Measurements from ENCODE around the gene CDRT4.
"Not testable (repeated sequence)": the region's sequence is repeated elsewhere in the genome, so short reads cannot be mapped to it uniquely, and the experiment has no call there.

CDRT4 gene

DNA sequence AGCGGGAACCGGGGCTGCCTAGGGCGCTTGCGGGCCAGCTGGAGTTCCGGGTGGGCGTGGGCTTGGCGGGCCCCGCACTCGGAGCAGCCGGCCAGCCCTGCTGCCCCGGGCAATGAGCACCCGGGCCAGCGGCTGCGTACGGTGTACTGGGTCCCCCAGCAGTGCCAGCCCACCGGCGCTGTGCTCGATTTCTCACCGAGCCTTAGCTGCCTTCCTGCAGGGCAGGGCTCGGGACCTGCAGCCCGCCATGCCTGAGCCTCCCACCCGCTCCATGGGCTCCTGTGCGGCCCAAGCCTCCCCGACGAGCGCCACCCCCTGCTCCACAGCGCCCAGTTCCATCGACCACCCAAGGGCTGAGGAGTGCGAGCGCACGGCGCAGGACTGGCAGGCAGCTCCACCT is 38.3 kb upstream of the CDRT4 start:
- not testable (repeated sequence) for H3K27ac ChIP-seq (ENCODE audit: low read length); H3K36me3 ChIP-seq (ENCODE audit: control insufficient read depth, low read depth, low read length); H3K27me3 ChIP-seq (ENCODE audit: control insufficient read depth, insufficient read depth, low read length); H3K9ac ChIP-seq (ENCODE audit: low read length); H3K4me3 ChIP-seq (ENCODE audit: low read length); H3K9me3 ChIP-seq (ENCODE audit: control insufficient read depth, low read depth, low read length); H3K4me1 ChIP-seq (ENCODE audit: control insufficient read depth, low read depth, low read length)

DNA sequence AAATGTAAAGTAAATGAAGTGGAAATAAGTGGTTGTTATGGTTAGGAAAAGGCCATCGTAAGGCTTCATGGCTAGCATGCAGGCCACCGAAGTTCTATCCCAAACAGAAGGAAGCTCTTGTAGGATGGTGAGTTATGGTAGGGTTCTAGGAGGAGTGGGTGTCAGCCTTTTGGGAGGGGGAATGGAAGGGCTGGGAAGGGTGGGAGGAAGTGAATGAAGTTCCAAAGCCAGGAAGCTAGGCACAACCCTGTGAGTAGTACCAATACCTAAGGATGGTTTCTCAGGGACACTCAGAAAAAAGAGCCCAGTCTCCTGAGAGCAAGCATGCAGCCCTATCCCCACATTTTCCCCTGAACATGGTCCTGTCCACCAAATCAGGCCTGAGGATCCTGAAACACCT is 36.3 kb upstream of the CDRT4 start:
- peaks cover 6% of the 10 kb centered on the region for H3K4me1 ChIP-seq (ENCODE audit: control insufficient read depth, low read depth, low read length)
- H3K27me3 ChIP-seq (ENCODE audit: control insufficient read depth, insufficient read depth, low read length) = no peaks in the 10 kb centered on the region
- H3K9me3 ChIP-seq (ENCODE audit: control insufficient read depth, low read depth, low read length) = no peaks in the 10 kb centered on the region
- H3K4me3 ChIP-seq (ENCODE audit: low read length) = no peak overlapping the region
- H3K9ac ChIP-seq (ENCODE audit: low read length) = no peak overlapping the region
- no peaks in the 10 kb centered on the region for H3K36me3 ChIP-seq (ENCODE audit: control insufficient read depth, low read depth, low read length)
- H3K27ac ChIP-seq (ENCODE audit: low read length) = no peak overlapping the region

DNA sequence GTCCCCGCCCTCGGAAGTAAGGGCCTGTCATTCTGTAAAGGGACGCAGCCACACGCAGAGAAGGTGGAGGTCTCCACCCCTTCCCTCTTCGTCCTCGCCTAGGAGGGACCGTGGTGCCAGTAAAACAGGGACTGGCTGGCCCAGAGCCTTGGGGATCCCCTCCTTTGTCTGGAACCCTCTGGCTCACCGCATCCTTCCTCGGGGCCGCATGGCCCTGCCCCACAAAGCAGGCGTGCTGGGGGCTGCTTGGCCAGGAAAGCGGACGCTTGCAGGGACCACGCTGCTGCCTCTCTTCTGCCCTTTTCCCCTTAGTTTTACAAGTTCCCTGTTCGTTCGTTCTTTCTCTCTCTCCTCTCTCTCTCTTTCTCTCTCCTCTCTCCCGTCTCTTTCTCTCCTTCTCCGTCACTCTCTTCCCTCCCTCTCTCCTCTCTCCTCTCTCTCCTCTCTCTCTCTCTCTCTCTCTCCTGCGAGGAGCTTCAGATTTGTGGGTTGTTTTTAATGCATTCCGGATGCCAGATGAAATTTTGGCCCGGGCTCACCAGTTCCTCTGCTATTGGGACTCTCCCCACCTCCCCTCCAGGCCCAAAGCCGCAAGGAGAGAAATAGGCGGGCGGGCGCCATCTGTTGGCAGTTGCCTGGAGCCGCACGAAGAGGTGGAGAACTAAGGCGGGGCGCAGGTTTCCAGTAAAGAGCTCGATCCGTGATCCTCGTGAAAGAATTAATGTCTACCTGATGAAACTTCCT is 35.1 kb upstream of the CDRT4 start:
- Histone ChIP-seq H3K36me3 (ENCODE audit: control insufficient read depth, low read depth, low read length) (no peaks in the 10 kb centered on the region), H3K27ac (ENCODE audit: low read length) (no peak overlapping the region), H3K9ac (ENCODE audit: low read length) (peak overlapping the region; percentile 42), H3K27me3 (ENCODE audit: control insufficient read depth, insufficient read depth, low read length) (no peaks in the 10 kb centered on the region), H3K4me3 (ENCODE audit: low read length) (peak overlapping the region; percentile 35), H3K4me1 (ENCODE audit: control insufficient read depth, low read depth, low read length) (peaks cover 6% of the 10 kb centered on the region), H3K9me3 (ENCODE audit: control insufficient read depth, low read depth, low read length) (no peaks in the 10 kb centered on the region)

DNA sequence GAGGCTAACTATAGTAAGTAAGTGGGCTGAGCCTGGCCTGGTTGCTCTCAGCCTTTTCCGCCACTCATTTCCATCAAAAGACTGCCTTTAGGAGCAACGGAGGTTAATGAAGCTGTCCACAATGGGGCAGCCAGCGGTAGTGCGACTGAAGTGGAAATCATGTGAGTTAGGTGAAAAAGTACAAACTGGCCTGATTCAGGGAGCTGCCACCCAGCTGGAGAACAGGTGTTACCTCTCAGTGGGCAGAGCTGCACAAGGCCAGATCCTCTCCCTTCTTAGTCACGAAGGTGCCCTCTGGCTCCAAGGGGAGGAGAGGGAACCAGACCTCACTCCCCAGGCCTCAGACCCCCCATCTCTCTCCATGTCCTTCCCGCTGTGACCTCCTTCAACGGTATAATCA is 34.4 kb upstream of the CDRT4 start:
- Histone ChIP-seq H3K9ac (ENCODE audit: low read length) (no peak overlapping the region), H3K4me1 (ENCODE audit: control insufficient read depth, low read depth, low read length) (peaks cover 6% of the 10 kb centered on the region), H3K36me3 (ENCODE audit: control insufficient read depth, low read depth, low read length) (no peaks in the 10 kb centered on the region), H3K4me3 (ENCODE audit: low read length) (no peak overlapping the region), H3K9me3 (ENCODE audit: control insufficient read depth, low read depth, low read length) (no peaks in the 10 kb centered on the region), H3K27ac (ENCODE audit: low read length) (no peak overlapping the region), H3K27me3 (ENCODE audit: control insufficient read depth, insufficient read depth, low read length) (no peaks in the 10 kb centered on the region)

DNA sequence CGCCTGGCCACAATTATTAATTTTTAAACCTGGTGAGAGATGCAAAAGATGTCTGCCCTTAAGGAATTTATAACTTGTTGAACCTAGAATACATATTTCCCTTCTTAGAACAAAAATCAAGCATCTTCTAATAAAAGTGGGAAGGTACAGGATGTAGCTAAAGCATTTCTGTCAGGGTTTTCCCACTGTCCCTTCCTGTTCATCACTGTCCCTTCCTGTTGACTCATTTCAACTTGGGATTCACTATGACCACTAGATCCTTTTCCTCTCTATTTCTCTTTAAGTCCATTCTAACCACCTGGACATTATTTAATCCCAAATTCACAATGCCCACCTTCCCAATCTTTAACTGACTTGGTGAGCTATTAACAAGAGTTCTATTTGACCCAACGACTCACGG is 33.9 kb upstream of the CDRT4 start:
- Histone ChIP-seq H3K27me3 (ENCODE audit: control insufficient read depth, insufficient read depth, low read length) (no peaks in the 10 kb centered on the region), H3K36me3 (ENCODE audit: control insufficient read depth, low read depth, low read length) (no peaks in the 10 kb centered on the region), H3K27ac (ENCODE audit: low read length) (no peak overlapping the region), H3K4me1 (ENCODE audit: control insufficient read depth, low read depth, low read length) (peaks cover 6% of the 10 kb centered on the region), H3K9ac (ENCODE audit: low read length) (no peak overlapping the region), H3K4me3 (ENCODE audit: low read length) (no peak overlapping the region), H3K9me3 (ENCODE audit: control insufficient read depth, low read depth, low read length) (no peaks in the 10 kb centered on the region)

DNA sequence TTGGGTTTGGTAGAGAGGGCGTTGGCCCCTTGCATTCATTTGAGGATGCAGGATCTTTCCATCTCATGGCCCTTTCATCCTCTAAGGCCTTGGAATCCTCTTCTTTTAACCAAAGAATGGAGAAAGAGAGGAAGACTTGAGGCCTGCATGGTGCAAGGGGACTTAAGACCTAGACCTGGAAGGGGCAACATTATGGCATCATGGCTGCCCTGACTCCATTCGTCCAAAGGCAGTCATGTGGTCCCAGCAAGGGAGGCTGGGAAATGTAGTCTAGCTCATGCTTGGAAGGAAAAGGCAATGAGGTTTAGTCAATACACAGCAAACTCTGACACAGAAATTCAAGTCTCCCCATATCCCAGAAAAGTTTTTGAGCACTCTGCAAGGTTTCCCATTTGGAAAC is 30.7 kb upstream of the CDRT4 start:
- Histone ChIP-seq H3K27me3 (ENCODE audit: control insufficient read depth, insufficient read depth, low read length) (no peaks in the 10 kb centered on the region), H3K4me3 (ENCODE audit: low read length) (no peak overlapping the region), H3K9ac (ENCODE audit: low read length) (no peak overlapping the region), H3K9me3 (ENCODE audit: control insufficient read depth, low read depth, low read length) (no peaks in the 10 kb centered on the region), H3K36me3 (ENCODE audit: control insufficient read depth, low read depth, low read length) (no peaks in the 10 kb centered on the region), H3K4me1 (ENCODE audit: control insufficient read depth, low read depth, low read length) (peaks cover 6% of the 10 kb centered on the region), H3K27ac (ENCODE audit: low read length) (no peak overlapping the region)

DNA sequence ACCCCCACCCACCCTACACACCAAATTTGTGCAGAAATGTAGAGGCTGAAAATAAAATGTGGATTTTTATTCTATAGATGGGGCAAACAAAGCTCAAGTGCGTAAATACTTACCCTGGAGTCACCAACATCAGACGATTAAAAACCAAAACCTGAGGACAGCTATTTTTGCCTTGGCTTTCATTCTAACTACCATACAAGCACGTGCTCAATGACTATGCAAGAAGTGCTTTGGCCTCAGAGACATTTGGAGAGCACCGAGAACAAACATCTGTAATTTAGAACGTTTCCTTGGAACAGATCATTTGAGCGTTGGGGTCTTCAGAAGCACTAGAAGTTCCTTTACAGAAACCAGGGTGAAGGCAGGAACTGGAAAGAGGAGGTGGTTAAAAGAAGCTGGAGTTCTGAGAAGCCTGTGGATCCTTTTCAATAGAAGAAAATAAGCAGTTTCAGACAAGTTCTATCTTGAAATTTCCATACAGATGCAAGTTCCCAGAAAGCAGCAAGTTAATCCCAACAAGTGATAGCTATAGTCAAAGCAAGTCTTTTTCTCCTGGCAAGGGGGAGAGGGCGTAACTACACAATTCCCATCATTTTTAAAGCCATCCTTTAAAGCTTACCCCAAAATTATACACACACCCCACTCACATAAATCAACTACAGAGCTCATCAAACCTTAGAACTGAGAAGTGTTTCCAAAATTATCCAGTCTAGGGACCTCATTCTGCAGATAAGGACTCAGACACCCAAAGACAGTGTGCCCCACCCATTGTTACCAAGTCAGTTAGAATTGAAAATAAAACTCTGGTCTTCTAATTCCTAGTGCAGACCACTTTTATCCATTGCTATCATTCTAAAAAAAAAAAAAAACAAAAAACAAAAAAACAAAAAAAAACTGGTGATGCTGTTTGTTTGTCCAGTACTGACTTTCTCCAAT is 29.6 kb upstream of the CDRT4 start:
- H3K9me3 ChIP-seq (ENCODE audit: control insufficient read depth, low read depth, low read length) = no peaks in the 10 kb centered on the region
- H3K4me3 ChIP-seq (ENCODE audit: low read length) = no peak overlapping the region
- H3K27ac ChIP-seq (ENCODE audit: low read length) = no peak overlapping the region
- no peak overlapping the region for H3K9ac ChIP-seq (ENCODE audit: low read length)
- H3K27me3 ChIP-seq (ENCODE audit: control insufficient read depth, insufficient read depth, low read length) = no peaks in the 10 kb centered on the region
- H3K36me3 ChIP-seq (ENCODE audit: control insufficient read depth, low read depth, low read length) = no peaks in the 10 kb centered on the region
- H3K4me1 ChIP-seq (ENCODE audit: control insufficient read depth, low read depth, low read length) = no peaks in the 10 kb centered on the region

DNA sequence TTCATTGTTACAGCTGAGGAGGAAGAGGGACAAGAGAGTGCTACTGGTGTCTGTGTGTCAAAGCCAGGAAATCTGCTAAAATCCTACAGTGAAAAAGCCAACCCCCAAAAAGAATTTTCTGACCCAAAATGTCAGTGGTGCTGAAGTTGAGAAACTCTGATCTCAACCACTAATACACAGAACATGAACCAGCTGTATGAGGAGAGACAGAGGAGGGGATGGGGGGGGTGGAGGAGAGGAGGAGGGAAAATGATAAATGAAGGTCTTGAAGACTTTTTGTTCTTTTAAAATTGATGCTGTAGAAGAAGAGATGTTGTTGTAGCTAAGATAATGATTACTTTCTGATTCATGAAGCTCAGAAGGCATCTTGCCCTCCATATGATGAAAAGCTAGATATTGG is 27.4 kb upstream of the CDRT4 start:
- Histone ChIP-seq H3K4me3 (ENCODE audit: low read length) (no peak overlapping the region), H3K9ac (ENCODE audit: low read length) (no peak overlapping the region), H3K27ac (ENCODE audit: low read length) (no peak overlapping the region), H3K27me3 (ENCODE audit: control insufficient read depth, insufficient read depth, low read length) (no peaks in the 10 kb centered on the region), H3K36me3 (ENCODE audit: control insufficient read depth, low read depth, low read length) (no peaks in the 10 kb centered on the region), H3K9me3 (ENCODE audit: control insufficient read depth, low read depth, low read length) (no peaks in the 10 kb centered on the region), H3K4me1 (ENCODE audit: control insufficient read depth, low read depth, low read length) (peaks cover 14% of the 10 kb centered on the region)

DNA sequence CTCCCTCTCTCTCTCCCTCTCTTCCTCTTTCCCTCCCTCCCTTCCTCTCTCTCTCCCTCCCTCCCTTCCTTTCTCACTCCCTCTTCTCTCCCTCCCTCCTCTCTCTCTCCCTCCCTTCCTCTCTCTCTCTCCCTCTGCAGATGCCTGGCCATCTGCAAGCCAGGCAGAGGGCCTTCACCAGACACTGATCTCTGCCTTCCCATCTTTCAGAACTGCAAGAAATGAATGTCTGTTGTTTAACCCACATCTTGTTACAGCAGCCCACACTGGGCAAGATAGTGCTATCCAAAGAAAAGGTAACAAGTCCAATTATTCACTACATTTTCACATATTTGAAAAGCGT is 26.2 kb upstream of the CDRT4 start:
- no peak overlapping the region for H3K4me3 ChIP-seq (ENCODE audit: low read length)
- no peak overlapping the region for H3K9ac ChIP-seq (ENCODE audit: low read length)
- H3K4me1 ChIP-seq (ENCODE audit: control insufficient read depth, low read depth, low read length) = peaks cover 14% of the 10 kb centered on the region
- H3K27ac ChIP-seq (ENCODE audit: low read length) = no peak overlapping the region
- no peaks in the 10 kb centered on the region for H3K27me3 ChIP-seq (ENCODE audit: control insufficient read depth, insufficient read depth, low read length)
- H3K36me3 ChIP-seq (ENCODE audit: control insufficient read depth, low read depth, low read length) = no peaks in the 10 kb centered on the region
- H3K9me3 ChIP-seq (ENCODE audit: control insufficient read depth, low read depth, low read length) = no peaks in the 10 kb centered on the region

DNA sequence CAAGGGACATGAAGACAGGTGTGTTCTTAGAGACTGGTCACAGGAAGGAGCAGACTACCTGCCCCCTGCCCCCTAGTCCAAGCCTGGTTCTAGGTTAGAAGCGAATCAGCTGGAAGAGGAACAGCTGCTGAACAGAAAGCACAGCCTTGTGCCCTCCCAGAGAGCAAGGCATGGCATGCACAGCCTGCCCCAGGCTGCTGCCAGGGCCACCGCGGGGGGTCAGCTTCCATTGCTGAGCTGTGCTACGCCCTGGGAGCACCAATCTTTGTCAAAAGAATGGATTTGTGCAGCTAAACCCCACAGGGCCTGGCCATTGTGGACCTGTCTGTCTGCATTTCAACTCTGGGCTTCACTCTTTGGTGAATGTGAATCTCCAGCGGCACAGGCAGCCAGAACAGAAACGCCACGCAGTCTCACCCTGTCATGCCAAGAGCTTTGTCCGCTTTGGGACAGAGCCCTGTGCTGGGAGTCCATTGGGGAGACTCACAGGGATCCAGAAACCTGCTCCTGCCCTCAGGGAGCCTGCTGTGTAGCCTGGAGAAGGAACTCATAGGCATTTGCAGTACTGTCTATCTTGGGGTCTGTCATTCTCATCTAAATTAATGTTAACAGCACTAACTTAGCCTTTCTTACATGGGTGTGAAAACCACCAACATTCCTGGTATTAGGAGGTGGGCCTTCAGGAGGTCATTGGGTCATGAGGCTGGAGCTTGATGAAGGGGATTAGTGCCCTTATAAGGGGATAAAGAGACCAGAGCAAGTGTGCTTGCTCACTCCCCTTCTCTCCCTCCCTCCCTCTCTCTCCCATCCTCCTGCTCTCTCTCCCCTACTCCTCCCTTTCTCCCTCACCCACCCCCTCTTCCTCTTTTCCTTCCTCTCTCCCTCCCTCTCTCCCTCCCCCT is 25.6 kb upstream of the CDRT4 start:
- Histone ChIP-seq H3K36me3 (ENCODE audit: control insufficient read depth, low read depth, low read length) (no peaks in the 10 kb centered on the region), H3K9ac (ENCODE audit: low read length) (no peak overlapping the region), H3K4me1 (ENCODE audit: control insufficient read depth, low read depth, low read length) (peaks cover 14% of the 10 kb centered on the region), H3K4me3 (ENCODE audit: low read length) (no peak overlapping the region), H3K27ac (ENCODE audit: low read length) (no peak overlapping the region), H3K27me3 (ENCODE audit: control insufficient read depth, insufficient read depth, low read length) (no peaks in the 10 kb centered on the region), H3K9me3 (ENCODE audit: control insufficient read depth, low read depth, low read length) (no peaks in the 10 kb centered on the region)

DNA sequence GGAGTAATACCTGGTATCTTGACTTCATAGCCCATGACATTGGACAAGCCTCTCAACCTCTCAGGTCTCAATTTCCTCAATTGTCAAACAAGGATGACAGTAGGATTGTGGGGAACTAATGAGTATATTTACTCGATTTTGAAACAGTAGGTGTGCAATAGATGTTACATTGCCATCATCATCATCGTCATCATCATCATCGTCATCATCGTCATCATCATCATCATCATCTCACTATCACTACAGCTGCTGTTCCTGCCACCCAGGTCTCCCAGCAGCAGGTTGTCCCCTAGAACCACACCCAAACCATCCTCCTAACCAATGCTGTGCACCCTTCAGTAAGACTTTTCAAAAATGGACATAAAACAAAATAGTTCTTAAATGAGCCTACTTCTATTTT is 24.8 kb upstream of the CDRT4 start:
- Histone ChIP-seq H3K27me3 (ENCODE audit: control insufficient read depth, insufficient read depth, low read length) (no peaks in the 10 kb centered on the region), H3K27ac (ENCODE audit: low read length) (no peak overlapping the region), H3K4me1 (ENCODE audit: control insufficient read depth, low read depth, low read length) (peaks cover 14% of the 10 kb centered on the region), H3K9me3 (ENCODE audit: control insufficient read depth, low read depth, low read length) (no peaks in the 10 kb centered on the region), H3K4me3 (ENCODE audit: low read length) (no peak overlapping the region), H3K9ac (ENCODE audit: low read length) (no peak overlapping the region), H3K36me3 (ENCODE audit: control insufficient read depth, low read depth, low read length) (peaks cover 2% of the 10 kb centered on the region)

Data from iPS-18a (cell line).